ENCODE data around the gene ZNF407. TPM values are rescaled to one million over a fixed set of nuclear protein-coding genes. Genes with fewer than 3 reads are reported as not detected.

The ZNF407 gene
- total and polyA plus RNA-seq, 2 experiments from 2014 or later: 2.1 to 10.4 TPM

DNA sequence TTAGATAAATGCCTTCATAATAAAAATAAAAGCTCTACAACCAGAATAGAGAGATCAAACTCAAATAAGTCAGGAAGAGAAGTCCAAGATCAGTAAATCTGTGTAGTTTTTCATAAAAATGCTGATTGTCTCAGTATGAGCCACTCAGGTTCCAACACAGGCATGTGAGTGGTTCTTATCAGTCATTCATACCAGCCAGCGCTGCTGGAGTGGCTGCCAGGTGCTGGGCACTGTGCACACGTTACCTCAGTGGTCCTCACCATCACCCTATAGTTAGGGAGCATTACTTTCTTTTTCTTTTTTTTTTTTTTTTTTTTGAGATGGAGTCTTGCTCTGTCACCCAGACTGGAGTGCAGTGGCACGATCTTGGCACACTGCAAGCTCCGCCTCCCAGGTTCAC is 39.6 kb upstream of the ZNF407 start:
- H3K27ac Mint-ChIP-seq: no peak overlapping the region
- no peak overlapping the region for H3K4me3 ChIP-seq
- H3K27me3 ChIP-seq (ENCODE audit: insufficient read depth): no peaks in the 10 kb centered on the region
- ATAC-seq (no peak), DNase-seq (ENCODE audit: low spot score) (no peak)
- H3K4me1 Mint-ChIP-seq: no peaks in the 10 kb centered on the region
- no peaks in the 10 kb centered on the region for H3K79me2 ChIP-seq (replicated peaks; ENCODE audit: insufficient read depth)
- peaks cover 5% of the 10 kb centered on the region; the same call in 2 of the 3 replicates for H3K9me3 Mint-ChIP-seq
- H3K4me3 Mint-ChIP-seq: no peak overlapping the region
- H3K9me2 ChIP-seq (ENCODE audit: insufficient read depth): no peaks in the 10 kb centered on the region
- no peak overlapping the region for H3K27ac ChIP-seq (ENCODE audit: low read depth)
- no peaks in the 10 kb centered on the region; the same call in 2 of the 3 replicates for H3K36me3 Mint-ChIP-seq (ENCODE audit: low read depth)
- H4K20me1 ChIP-seq (replicated peaks; ENCODE audit: insufficient read depth): no peaks in the 10 kb centered on the region
- H3K36me3 ChIP-seq (ENCODE audit: insufficient read depth): no peaks in the 10 kb centered on the region
- H3K4me1 ChIP-seq (ENCODE audit: insufficient read depth): no peaks in the 10 kb centered on the region
- no peak overlapping the region for H2AFZ ChIP-seq
- H3K27me3 Mint-ChIP-seq (ENCODE audit: insufficient read depth, low read depth, poor library complexity): peaks cover 10% of the 10 kb centered on the region
- no peak overlapping the region for H3K4me2 ChIP-seq
- H3F3A ChIP-seq (replicated peaks; ENCODE audit: low read depth): no peaks in the 10 kb centered on the region
- TF ChIP-seq POLR2AphosphoS5 (IDR thresholded peaks at IDR 0.05; ENCODE audit: low read depth) (no peak), JUNB (IDR thresholded peaks at IDR 0.05; ENCODE audit: unreplicated experiment) (no peak), NANOG (IDR thresholded peaks at IDR 0.05; ENCODE audit: borderline replicate concordance) (no peak), EZH2 (IDR thresholded peaks at IDR 0.05; ENCODE audit: low read depth, unreplicated experiment) (no peak), ZNF331 (CRISPR knock-in tag; IDR thresholded peaks at IDR 0.05; ENCODE audit: low read depth) (no peak), CREB1 (CRISPR knock-in tag; IDR thresholded peaks at IDR 0.05; ENCODE audit: low read depth) (no peak), EZH2phosphoT487 (IDR thresholded peaks at IDR 0.05; ENCODE audit: unreplicated experiment) (no peak), ZNF114 (CRISPR knock-in tag; IDR thresholded peaks at IDR 0.05) (no peak), STAT1 (IDR thresholded peaks at IDR 0.05; ENCODE audit: unreplicated experiment) (no peak)
- TF ChIP-seq, protein P1, sequence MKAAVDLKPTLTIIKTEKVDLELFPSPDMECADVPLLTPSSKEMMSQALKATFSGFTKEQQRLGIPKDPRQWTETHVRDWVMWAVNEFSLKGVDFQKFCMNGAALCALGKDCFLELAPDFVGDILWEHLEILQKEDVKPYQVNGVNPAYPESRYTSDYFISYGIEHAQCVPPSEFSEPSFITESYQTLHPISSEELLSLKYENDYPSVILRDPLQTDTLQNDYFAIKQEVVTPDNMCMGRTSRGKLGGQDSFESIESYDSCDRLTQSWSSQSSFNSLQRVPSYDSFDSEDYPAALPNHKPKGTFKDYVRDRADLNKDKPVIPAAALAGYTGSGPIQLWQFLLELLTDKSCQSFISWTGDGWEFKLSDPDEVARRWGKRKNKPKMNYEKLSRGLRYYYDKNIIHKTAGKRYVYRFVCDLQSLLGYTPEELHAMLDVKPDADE (IDR thresholded peaks at IDR 0.05): no peak
- TF ChIP-seq, protein P2, sequence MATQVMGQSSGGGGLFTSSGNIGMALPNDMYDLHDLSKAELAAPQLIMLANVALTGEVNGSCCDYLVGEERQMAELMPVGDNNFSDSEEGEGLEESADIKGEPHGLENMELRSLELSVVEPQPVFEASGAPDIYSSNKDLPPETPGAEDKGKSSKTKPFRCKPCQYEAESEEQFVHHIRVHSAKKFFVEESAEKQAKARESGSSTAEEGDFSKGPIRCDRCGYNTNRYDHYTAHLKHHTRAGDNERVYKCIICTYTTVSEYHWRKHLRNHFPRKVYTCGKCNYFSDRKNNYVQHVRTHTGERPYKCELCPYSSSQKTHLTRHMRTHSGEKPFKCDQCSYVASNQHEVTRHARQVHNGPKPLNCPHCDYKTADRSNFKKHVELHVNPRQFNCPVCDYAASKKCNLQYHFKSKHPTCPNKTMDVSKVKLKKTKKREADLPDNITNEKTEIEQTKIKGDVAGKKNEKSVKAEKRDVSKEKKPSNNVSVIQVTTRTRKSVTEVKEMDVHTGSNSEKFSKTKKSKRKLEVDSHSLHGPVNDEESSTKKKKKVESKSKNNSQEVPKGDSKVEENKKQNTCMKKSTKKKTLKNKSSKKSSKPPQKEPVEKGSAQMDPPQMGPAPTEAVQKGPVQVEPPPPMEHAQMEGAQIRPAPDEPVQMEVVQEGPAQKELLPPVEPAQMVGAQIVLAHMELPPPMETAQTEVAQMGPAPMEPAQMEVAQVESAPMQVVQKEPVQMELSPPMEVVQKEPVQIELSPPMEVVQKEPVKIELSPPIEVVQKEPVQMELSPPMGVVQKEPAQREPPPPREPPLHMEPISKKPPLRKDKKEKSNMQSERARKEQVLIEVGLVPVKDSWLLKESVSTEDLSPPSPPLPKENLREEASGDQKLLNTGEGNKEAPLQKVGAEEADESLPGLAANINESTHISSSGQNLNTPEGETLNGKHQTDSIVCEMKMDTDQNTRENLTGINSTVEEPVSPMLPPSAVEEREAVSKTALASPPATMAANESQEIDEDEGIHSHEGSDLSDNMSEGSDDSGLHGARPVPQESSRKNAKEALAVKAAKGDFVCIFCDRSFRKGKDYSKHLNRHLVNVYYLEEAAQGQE (IDR thresholded peaks at IDR 0.05; ENCODE audit: unreplicated experiment): no peak
- TF ChIP-seq, protein P3, sequence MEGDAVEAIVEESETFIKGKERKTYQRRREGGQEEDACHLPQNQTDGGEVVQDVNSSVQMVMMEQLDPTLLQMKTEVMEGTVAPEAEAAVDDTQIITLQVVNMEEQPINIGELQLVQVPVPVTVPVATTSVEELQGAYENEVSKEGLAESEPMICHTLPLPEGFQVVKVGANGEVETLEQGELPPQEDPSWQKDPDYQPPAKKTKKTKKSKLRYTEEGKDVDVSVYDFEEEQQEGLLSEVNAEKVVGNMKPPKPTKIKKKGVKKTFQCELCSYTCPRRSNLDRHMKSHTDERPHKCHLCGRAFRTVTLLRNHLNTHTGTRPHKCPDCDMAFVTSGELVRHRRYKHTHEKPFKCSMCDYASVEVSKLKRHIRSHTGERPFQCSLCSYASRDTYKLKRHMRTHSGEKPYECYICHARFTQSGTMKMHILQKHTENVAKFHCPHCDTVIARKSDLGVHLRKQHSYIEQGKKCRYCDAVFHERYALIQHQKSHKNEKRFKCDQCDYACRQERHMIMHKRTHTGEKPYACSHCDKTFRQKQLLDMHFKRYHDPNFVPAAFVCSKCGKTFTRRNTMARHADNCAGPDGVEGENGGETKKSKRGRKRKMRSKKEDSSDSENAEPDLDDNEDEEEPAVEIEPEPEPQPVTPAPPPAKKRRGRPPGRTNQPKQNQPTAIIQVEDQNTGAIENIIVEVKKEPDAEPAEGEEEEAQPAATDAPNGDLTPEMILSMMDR (conservative IDR thresholded peaks at IDR 0.05; ENCODE audit: low read depth in 2 of 2): no peak
- TF ChIP-seq, protein P4, sequence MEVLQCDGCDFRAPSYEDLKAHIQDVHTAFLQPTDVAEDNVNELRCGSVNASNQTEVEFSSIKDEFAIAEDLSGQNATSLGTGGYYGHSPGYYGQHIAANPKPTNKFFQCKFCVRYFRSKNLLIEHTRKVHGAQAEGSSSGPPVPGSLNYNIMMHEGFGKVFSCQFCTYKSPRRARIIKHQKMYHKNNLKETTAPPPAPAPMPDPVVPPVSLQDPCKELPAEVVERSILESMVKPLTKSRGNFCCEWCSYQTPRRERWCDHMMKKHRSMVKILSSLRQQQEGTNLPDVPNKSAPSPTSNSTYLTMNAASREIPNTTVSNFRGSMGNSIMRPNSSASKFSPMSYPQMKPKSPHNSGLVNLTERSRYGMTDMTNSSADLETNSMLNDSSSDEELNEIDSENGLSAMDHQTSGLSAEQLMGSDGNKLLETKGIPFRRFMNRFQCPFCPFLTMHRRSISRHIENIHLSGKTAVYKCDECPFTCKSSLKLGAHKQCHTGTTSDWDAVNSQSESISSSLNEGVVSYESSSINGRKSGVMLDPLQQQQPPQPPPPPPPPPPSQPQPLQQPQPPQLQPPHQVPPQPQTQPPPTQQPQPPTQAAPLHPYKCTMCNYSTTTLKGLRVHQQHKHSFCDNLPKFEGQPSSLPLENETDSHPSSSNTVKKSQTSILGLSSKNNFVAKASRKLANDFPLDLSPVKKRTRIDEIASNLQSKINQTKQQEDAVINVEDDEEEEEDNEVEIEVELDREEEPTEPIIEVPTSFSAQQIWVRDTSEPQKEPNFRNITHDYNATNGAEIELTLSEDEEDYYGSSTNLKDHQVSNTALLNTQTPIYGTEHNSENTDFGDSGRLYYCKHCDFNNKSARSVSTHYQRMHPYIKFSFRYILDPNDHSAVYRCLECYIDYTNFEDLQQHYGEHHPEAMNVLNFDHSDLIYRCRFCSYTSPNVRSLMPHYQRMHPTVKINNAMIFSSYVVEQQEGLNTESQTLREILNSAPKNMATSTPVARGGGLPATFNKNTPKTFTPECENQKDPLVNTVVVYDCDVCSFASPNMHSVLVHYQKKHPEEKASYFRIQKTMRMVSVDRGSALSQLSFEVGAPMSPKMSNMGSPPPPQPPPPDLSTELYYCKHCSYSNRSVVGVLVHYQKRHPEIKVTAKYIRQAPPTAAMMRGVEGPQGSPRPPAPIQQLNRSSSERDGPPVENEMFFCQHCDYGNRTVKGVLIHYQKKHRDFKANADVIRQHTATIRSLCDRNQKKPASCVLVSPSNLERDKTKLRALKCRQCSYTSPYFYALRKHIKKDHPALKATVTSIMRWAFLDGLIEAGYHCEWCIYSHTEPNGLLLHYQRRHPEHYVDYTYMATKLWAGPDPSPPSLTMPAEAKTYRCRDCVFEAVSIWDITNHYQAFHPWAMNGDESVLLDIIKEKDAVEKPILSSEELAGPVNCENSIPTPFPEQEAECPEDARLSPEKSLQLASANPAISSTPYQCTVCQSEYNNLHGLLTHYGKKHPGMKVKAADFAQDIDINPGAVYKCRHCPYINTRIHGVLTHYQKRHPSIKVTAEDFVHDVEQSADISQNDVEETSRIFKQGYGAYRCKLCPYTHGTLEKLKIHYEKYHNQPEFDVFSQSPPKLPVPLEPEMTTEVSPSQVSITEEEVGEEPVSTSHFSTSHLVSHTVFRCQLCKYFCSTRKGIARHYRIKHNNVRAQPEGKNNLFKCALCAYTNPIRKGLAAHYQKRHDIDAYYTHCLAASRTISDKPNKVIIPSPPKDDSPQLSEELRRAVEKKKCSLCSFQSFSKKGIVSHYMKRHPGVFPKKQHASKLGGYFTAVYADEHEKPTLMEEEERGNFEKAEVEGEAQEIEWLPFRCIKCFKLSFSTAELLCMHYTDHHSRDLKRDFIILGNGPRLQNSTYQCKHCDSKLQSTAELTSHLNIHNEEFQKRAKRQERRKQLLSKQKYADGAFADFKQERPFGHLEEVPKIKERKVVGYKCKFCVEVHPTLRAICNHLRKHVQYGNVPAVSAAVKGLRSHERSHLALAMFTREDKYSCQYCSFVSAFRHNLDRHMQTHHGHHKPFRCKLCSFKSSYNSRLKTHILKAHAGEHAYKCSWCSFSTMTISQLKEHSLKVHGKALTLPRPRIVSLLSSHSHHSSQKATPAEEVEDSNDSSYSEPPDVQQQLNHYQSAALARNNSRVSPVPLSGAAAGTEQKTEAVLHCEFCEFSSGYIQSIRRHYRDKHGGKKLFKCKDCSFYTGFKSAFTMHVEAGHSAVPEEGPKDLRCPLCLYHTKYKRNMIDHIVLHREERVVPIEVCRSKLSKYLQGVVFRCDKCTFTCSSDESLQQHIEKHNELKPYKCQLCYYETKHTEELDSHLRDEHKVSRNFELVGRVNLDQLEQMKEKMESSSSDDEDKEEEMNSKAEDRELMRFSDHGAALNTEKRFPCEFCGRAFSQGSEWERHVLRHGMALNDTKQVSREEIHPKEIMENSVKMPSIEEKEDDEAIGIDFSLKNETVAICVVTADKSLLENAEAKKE (CRISPR knock-in tag; IDR thresholded peaks at IDR 0.05): no peak
